RWPE1 (cell line): ENCODE results near the gene GALNTL6.

Source experiments
- CTCF ChIA-PET: fragments of 350-600 bp; sonication (Branson Sonifier 250); formaldehyde crosslinking; extraction: SDS; loops from one replicate; lab custom pipeline; 2021; lab: Yijun Ruan, JAX
- POLR2A ChIA-PET: fragments of 400-600 bp; formaldehyde crosslinking; extraction: SDS; loops from one replicate; lab custom pipeline; 2020; ENCODE audit warnings: antibody characterized with exemption; ENCODE audit not compliant: low non-redundant PET; lab: Yijun Ruan, JAX
- DNase-seq: peaks from one replicate; pipeline ENCODE4 v3.0.0; 2012; ENCODE audit warnings: low spot score
- H3K27ac ChIP-seq: fragments of 450-650 bp; 2 replicates; pipeline ENCODE4 v1.5.1; 2017
- CTCF ChIP-seq: fragments of 450-650 bp; conservative IDR thresholded peaks from 2 replicates; pipeline ENCODE4 v1.5.1; 2017; ENCODE audit warnings: low read depth, mild to moderate bottlenecking

GALNTL6 gene

GRCh38 chr4:172660251-172660650, 847.0 kb downstream of the GALNTL6 start:
- POLR2A ChIA-PET = no interaction called here
- no peak overlapping the region for H3K27ac ChIP-seq
- CTCF ChIA-PET = no interaction called here
- no peak for TF ChIP-seq CTCF
- no peak for DNase-seq

GRCh38 chr4:172662113-172662512, 848.9 kb downstream of the GALNTL6 start:
- no peak for TF ChIP-seq CTCF
- ChIA-PET POLR2A (no interaction called here), CTCF (no interaction called here)
- no peak for DNase-seq
- no peak overlapping the region for H3K27ac ChIP-seq

GRCh38 chr4:172666711-172667368, 853.6 kb downstream of the GALNTL6 start:
- no peak for DNase-seq
- ChIA-PET POLR2A (no interaction called here), CTCF (no interaction called here)
- H3K27ac ChIP-seq = no peak overlapping the region
- TF ChIP-seq CTCF = no peak

GRCh38 chr4:172674811-172675210, 861.6 kb downstream of the GALNTL6 start:
- ChIA-PET POLR2A (no interaction called here), CTCF (no interaction called here)
- H3K27ac ChIP-seq = no peak overlapping the region
- no peak for TF ChIP-seq CTCF
- DNase-seq = no peak

- no peak overlapping the region for H3K27ac ChIP-seq
- POLR2A ChIA-PET = no interaction called here
- CTCF ChIA-PET = no interaction called here
- no peak for TF ChIP-seq CTCF
- no peak for DNase-seq
Observed at GRCh38 chr4:172675232-172675631, 862.0 kb downstream of the GALNTL6 start.

- ChIA-PET CTCF (no interaction called here), POLR2A (no interaction called here)
- H3K27ac ChIP-seq = no peak overlapping the region
- no peak for TF ChIP-seq CTCF
- DNase-seq = no peak
Observed at GRCh38 chr4:172680691-172681090, 867.5 kb downstream of the GALNTL6 start.

- DNase-seq = no peak
- no peak for TF ChIP-seq CTCF
- H3K27ac ChIP-seq = no peak overlapping the region
- ChIA-PET POLR2A (no interaction called here), CTCF (no interaction called here)
Observed at GRCh38 chr4:172683021-172683420, 869.8 kb downstream of the GALNTL6 start.
